Activated CD8-positive, alpha-beta memory T cell treated with anti-CD3 and anti-CD28 coated beads for 48 hours (primary cell): ENCODE data around the gene OLAH.

ENCODE experiments used
- DNase-seq, 3 experiments: peaks; one replicate each; pipeline ENCODE4 v3.0.0-alpha.2; 2020; ENCODE audit warnings: low read depth in 2 of 3, low spot score in 2 of 3

OLAH gene

DNA sequence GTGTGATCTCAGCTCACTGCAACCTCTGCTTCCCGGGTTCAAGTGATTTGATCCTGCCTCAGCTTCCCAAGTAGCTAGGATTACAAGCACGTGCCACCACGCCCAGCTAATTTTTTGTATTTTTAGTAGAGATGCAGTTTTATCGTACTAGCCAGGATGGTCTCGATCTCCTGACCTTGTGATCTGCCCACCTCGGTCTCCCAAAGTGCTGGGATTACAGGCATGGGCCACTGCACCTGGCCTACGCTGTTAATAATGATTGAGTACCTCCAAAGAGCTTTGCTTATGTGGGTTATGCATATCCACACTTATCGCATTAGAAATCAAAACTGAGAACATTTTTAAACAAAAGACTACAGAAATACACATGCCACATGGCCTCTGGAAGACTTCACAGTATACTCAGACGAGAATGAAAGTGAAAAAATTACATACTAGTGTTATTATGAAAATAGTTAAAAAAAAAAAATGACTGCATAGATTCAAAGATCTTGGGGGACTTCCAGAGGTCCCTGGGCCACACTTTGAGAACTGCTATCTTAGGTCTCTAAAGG, 78.8 kb downstream of the OLAH start:
- no peak for DNase-seq
